SK-N-SH (cell line): ENCODE measurements around the gene LRIG1. TPM values are rescaled to one million over a fixed set of nuclear protein-coding genes. Genes with fewer than 3 reads are reported as not detected.

Experiments used
- CTCF ChIA-PET: fragments of 300-600, 350-600 bp; formaldehyde crosslinking; extraction: SDS; loops from one replicate; lab custom pipeline; 2021; lab: Yijun Ruan, JAX
- POLR2A ChIA-PET: fragments of 350-600 bp; sonication (Branson Sonifier 250); formaldehyde crosslinking; extraction: SDS; loops from one replicate; lab custom pipeline; 2020; ENCODE audit warnings: antibody characterized with exemption, inconsistent platforms; lab: Yijun Ruan, JAX
- DNase-seq: peaks from one replicate; pipeline ENCODE4 v3.0.0; 2012
- H2AFZ ChIP-seq: fragments of 200-600 bp; sonication (generic); 2 replicates; pipeline ENCODE4 v1.8.1; 2016; ENCODE audit warnings: antibody characterized with exemption, mild to moderate bottlenecking, low read depth
- H3F3A ChIP-seq: fragments of 200-600 bp; sonication (generic); replicated peaks from 2 replicates; pipeline ENCODE3; 2016; ENCODE audit warnings: antibody characterized with exemption, mild to moderate bottlenecking; ENCODE audit not compliant: insufficient read depth
- H3K27ac ChIP-seq, 2 experiments: fragments of 200-500 bp in 1 of 2; fragments of 200-600 bp in 1 of 2; sonication (Bioruptor generic) in 1 of 2; sonication (generic), shearing (Covaris generic) in 1 of 2; 2 replicates each; pipeline versions ENCODE4 v1.5.1 to v1.6.1; 2014 to 2016; ENCODE audit warnings: low read depth in 2 of 2, inconsistent platforms in 1 of 2, low read length in 1 of 2, mild to moderate bottlenecking in 1 of 2, mixed read lengths in 1 of 2
- H3K27me3 ChIP-seq: fragments of 200-600 bp; sonication (generic), shearing (Covaris generic); 2 replicates; pipeline ENCODE4 v1.6.1; 2016; ENCODE audit warnings: mixed run types; ENCODE audit not compliant: insufficient read depth
- H3K36me3 ChIP-seq, 2 experiments: fragments of 200-500 bp in 1 of 2; fragments of 200-600 bp in 1 of 2; sonication (Bioruptor generic) in 1 of 2; sonication (generic) in 1 of 2; replicated peaks in 1 of 2; 2 replicates each; pipeline versions ENCODE3 to v1.5.1; 2014 to 2016; ENCODE audit warnings: low read length in 1 of 2, mild to moderate bottlenecking in 1 of 2; ENCODE audit not compliant: insufficient read depth in 2 of 2, control insufficient read depth in 1 of 2
- H3K4me1 ChIP-seq, 2 experiments: fragments of 200-500 bp in 1 of 2; fragments of 200-600 bp in 1 of 2; sonication (Bioruptor generic) in 1 of 2; sonication (generic), shearing (Covaris generic) in 1 of 2; 2 replicates each; pipeline versions ENCODE4 v1.5.1 to v1.6.1; 2014 to 2016; ENCODE audit warnings: low read depth in 1 of 2, low read length in 1 of 2, mixed run types in 1 of 2; ENCODE audit not compliant: insufficient read depth in 2 of 2, control insufficient read depth in 1 of 2
- H3K4me2 ChIP-seq: fragments of 200-600 bp; sonication (generic), shearing (Covaris generic); 2 replicates; pipeline ENCODE4 v1.6.1; 2017; ENCODE audit warnings: mixed run types
- H3K4me3 ChIP-seq, 2 experiments: fragments of 200-500 bp in 1 of 2; fragments of 200-600 bp in 1 of 2; sonication (Bioruptor generic) in 1 of 2; sonication (generic), shearing (Covaris generic) in 1 of 2; 2 replicates each; pipeline versions ENCODE4 v1.5.1 to v1.8.1; 2014 to 2016; ENCODE audit warnings: low read depth in 2 of 2, inconsistent platforms in 1 of 2, low read length in 1 of 2, mild to moderate bottlenecking in 1 of 2, mixed read lengths in 1 of 2, moderate library complexity in 1 of 2
- H3K79me2 ChIP-seq: fragments of 200-600 bp; sonication (generic); 2 replicates; pipeline ENCODE4 v1.8.1; 2017; ENCODE audit warnings: mild to moderate bottlenecking; ENCODE audit not compliant: insufficient read depth
- H3K9ac ChIP-seq: fragments of 200-600 bp; sonication (generic); 2 replicates; pipeline ENCODE4 v1.6.1; 2017; ENCODE audit warnings: mixed run types
- H3K9me2 ChIP-seq: fragments of 200-600 bp; sonication (generic); 2 replicates; pipeline ENCODE4 v1.6.1; 2017; ENCODE audit warnings: mixed run types
- H3K9me3 ChIP-seq: fragments of 200-600 bp; sonication (generic); 2 replicates; pipeline ENCODE4 v1.6.1; 2017; ENCODE audit warnings: mixed run types, mild to moderate bottlenecking, moderate library complexity
- H4K20me1 ChIP-seq: fragments of 200-600 bp; sonication (generic); 2 replicates; pipeline ENCODE4 v1.6.1; 2017; ENCODE audit warnings: mild to moderate bottlenecking, mixed run types; ENCODE audit not compliant: insufficient read depth
- CHD2 ChIP-seq: fragments of 150-350 bp; IDR thresholded peaks from 2 replicates; pipeline ENCODE4 v1.6.1; 2018; ENCODE audit warnings: low read length; ENCODE audit not compliant: partially characterized antibody
- FOXJ3 ChIP-seq: sonication (generic); formaldehyde crosslinking; IDR thresholded peaks from 2 replicates; pipeline ENCODE4 v1.5.1; 2020; ENCODE audit warnings: mild to moderate bottlenecking, missing genetic modification reagents
- FOXM1 ChIP-seq: IDR thresholded peaks from 2 replicates; pipeline ENCODE4 v1.4.0; 2012; ENCODE audit warnings: low read depth, mild to moderate bottlenecking
- GABPA ChIP-seq: IDR thresholded peaks from 2 replicates; pipeline ENCODE4 v1.4.0; 2012; ENCODE audit warnings: low read depth, mild to moderate bottlenecking
- GATA2 ChIP-seq: sonication (generic); formaldehyde crosslinking; IDR thresholded peaks from 2 replicates; pipeline ENCODE4 v1.5.0; 2020; ENCODE audit warnings: mild to moderate bottlenecking, missing genetic modification reagents
- RAD21 ChIP-seq: IDR thresholded peaks from 2 replicates; pipeline ENCODE4 v1.6.1; 2012; ENCODE audit warnings: mild to moderate bottlenecking, low read length
- RCOR1 ChIP-seq: fragments of 150-350 bp; IDR thresholded peaks from 2 replicates; pipeline ENCODE4 v1.6.1; 2017; ENCODE audit warnings: antibody characterized with exemption, low read length
- RFX5 ChIP-seq: IDR thresholded peaks from 2 replicates; pipeline ENCODE4 v1.6.1; 2012; ENCODE audit warnings: mild to moderate bottlenecking, improper control_type of control experiment, low read length
- SIN3A ChIP-seq: IDR thresholded peaks from 2 replicates; pipeline ENCODE4 v1.6.1; 2012; ENCODE audit warnings: low read depth, mild to moderate bottlenecking, low read length, moderate library complexity, borderline replicate concordance
- TCF12 ChIP-seq: IDR thresholded peaks from 2 replicates; pipeline ENCODE4 v1.4.0; 2012
- TEAD4 ChIP-seq: IDR thresholded peaks from 2 replicates; pipeline ENCODE4 v1.4.0; 2012; ENCODE audit warnings: mild to moderate bottlenecking, borderline replicate concordance; ENCODE audit not compliant: insufficient read depth
- USF2 ChIP-seq: fragments of 150-350 bp; IDR thresholded peaks from 2 replicates; pipeline ENCODE4 v1.6.1; 2017; ENCODE audit warnings: antibody characterized with exemption, low read length, low read depth, borderline replicate concordance
- YY1 ChIP-seq: IDR thresholded peaks from 2 replicates; pipeline ENCODE4 v1.4.0; 2012; ENCODE audit warnings: low read depth, mild to moderate bottlenecking
- ZBTB33 ChIP-seq: IDR thresholded peaks from 2 replicates; pipeline ENCODE4 v1.4.0; 2012; ENCODE audit warnings: low read depth, borderline replicate concordance
- WGBS: methylation state at CpG from one replicate; pipeline ENCODE4 v1.1.6; 2017; ENCODE audit warnings: low lambda C conversion rate; 5-methylcytosine and 5-hydroxymethylcytosine counted together
- polyA plus RNA-seq, 3 experiments: library from polyadenylated mRNA; depleted of rRNA; stranded (reverse); fragments of >200 nt; gene quantifications; 2 replicates each; pipeline ENCODE4 v1.2.3, GENCODE V29; 2012
- TF ChIP-seq, protein P1 (sequence below): IDR thresholded peaks from 2 replicates; pipeline ENCODE4 v1.4.0; 2012; ENCODE audit warnings: low read depth
- TF ChIP-seq, protein P2 (sequence below): IDR thresholded peaks from 2 replicates; pipeline ENCODE4; 2012

The LRIG1 gene
- polyA plus RNA-seq, 1 of the 3 experiments (the other 2 are of a cell fraction): 1.7 TPM

- H3K9me2 ChIP-seq: no peaks in the 10 kb centered on the region
These were observed 105.2 kb downstream of the LRIG1 start for GRCh38 chr3:66395635-66396034.

GRCh38 chr3:66394753-66395249, 106.0 kb downstream of the LRIG1 start:
- no peaks in the 10 kb centered on the region for H3K27me3 ChIP-seq
- H3K27ac ChIP-seq: no peak overlapping the region
- no peak overlapping the region for H3K9ac ChIP-seq
- no peak overlapping the region for H2AFZ ChIP-seq
- H3K36me3 ChIP-seq: no peaks in the 10 kb centered on the region
- POLR2A ChIA-PET: no interaction called here
- H3K79me2 ChIP-seq: no peaks in the 10 kb centered on the region
- no peak for DNase-seq
- H4K20me1 ChIP-seq: no peaks in the 10 kb centered on the region
- H3K4me3 ChIP-seq: no peak overlapping the region
- CTCF ChIA-PET: interaction anchor here (0.6 to 4.2 kb wide), 5 partner anchors 9 to 427 kb away, joined by 3 to 27 read pairs (median 4); no protein-coding TSS in a partner anchor
- TF ChIP-seq, protein P1, sequence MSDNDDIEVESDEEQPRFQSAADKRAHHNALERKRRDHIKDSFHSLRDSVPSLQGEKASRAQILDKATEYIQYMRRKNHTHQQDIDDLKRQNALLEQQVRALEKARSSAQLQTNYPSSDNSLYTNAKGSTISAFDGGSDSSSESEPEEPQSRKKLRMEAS: no peak
- peaks cover 0 to 9% of the 10 kb centered on the region in 2 experiments; a peak in 2 of 4 replicates for H3K4me1 ChIP-seq
- H3K9me2 ChIP-seq: no peaks in the 10 kb centered on the region
- no peak overlapping the region for H3K4me2 ChIP-seq
- no peaks in the 10 kb centered on the region for H3F3A ChIP-seq
- WGBS: 87% methylated on average over 8 of the region's 8 CpGs
- no peaks in the 10 kb centered on the region for H3K9me3 ChIP-seq

More at GRCh38 chr3:66395635-66396034, 105.2 kb downstream of the LRIG1 start:
- Histone ChIP-seq H3K9ac (no peak overlapping the region), H3K4me3 (no peak overlapping the region), H3K4me2 (no peak overlapping the region), H3K27ac (no peak overlapping the region), H3K9me3 (no peaks in the 10 kb centered on the region), H3K27me3 (no peaks in the 10 kb centered on the region), H3K4me1 (peaks cover 0 to 10% of the 10 kb centered on the region in 2 experiments; a peak in 2 of 4 replicates), H4K20me1 (no peaks in the 10 kb centered on the region), H2AFZ (no peak overlapping the region), H3K79me2 (no peaks in the 10 kb centered on the region), H3K36me3 (no peaks in the 10 kb centered on the region), H3F3A (no peaks in the 10 kb centered on the region)
- ChIA-PET POLR2A (no interaction called here), CTCF (interaction anchor here (4.2 kb wide), 1 partner anchor 13 kb away, joined by 27 read pairs; no protein-coding TSS in a partner anchor)
- 86% methylated on average over 6 of the region's 10 CpGs for WGBS
- TF ChIP-seq GATA2 (CRISPR knock-in tag): no peak
- TF ChIP-seq FOXJ3 (CRISPR knock-in tag): no peak
- TF ChIP-seq SIN3A: no peak
- no peak for DNase-seq

GRCh38 chr3:66394019-66394752, 106.6 kb downstream of the LRIG1 start:
- H3K36me3 ChIP-seq: no peaks in the 10 kb centered on the region
- no peak overlapping the region for H3K27ac ChIP-seq
- no peak overlapping the region for H3K9ac ChIP-seq
- 80% methylated on average over 12 of the region's 12 CpGs for WGBS
- ChIA-PET CTCF (interaction anchor here (0.6 to 4.2 kb wide), 5 partner anchors 10 to 427 kb away, joined by 3 to 27 read pairs (median 4); no protein-coding TSS in a partner anchor), POLR2A (no interaction called here)
- no peaks in the 10 kb centered on the region for H4K20me1 ChIP-seq
- H3K79me2 ChIP-seq: no peaks in the 10 kb centered on the region; the same call in 1 of the 2 replicates
- no peak overlapping the region for H2AFZ ChIP-seq
- H3F3A ChIP-seq: no peaks in the 10 kb centered on the region
- peaks cover 0 to 9% of the 10 kb centered on the region in 2 experiments; a peak in 2 of 4 replicates for H3K4me1 ChIP-seq
- no peak overlapping the region for H3K4me2 ChIP-seq
- no peaks in the 10 kb centered on the region for H3K9me3 ChIP-seq
- no peak for TF ChIP-seq GABPA
- TF ChIP-seq GATA2 (CRISPR knock-in tag): no peak
- no peak for TF ChIP-seq FOXM1
- no peak for TF ChIP-seq YY1
- no peak for TF ChIP-seq USF2
- TF ChIP-seq TEAD4: no peak
- TF ChIP-seq TCF12: no peak
- TF ChIP-seq RAD21: no peak
- no peak for TF ChIP-seq RFX5
- no peak for TF ChIP-seq CHD2
- TF ChIP-seq ZBTB33: no peak
- no peak for TF ChIP-seq SIN3A
- TF ChIP-seq, protein P2, sequence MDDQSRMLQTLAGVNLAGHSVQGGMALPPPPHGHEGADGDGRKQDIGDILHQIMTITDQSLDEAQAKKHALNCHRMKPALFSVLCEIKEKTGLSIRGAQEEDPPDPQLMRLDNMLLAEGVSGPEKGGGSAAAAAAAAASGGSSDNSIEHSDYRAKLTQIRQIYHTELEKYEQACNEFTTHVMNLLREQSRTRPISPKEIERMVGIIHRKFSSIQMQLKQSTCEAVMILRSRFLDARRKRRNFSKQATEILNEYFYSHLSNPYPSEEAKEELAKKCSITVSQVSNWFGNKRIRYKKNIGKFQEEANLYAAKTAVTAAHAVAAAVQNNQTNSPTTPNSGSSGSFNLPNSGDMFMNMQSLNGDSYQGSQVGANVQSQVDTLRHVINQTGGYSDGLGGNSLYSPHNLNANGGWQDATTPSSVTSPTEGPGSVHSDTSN: no peak
- TF ChIP-seq RCOR1: no peak
- DNase-seq: no peak
- no peaks in the 10 kb centered on the region for H3K9me2 ChIP-seq
- H3K4me3 ChIP-seq: no peak overlapping the region
- no peaks in the 10 kb centered on the region for H3K27me3 ChIP-seq
